Common myeloid progenitor, CD34-positive (primary cell): ENCODE data around the gene PPP1R13L.

ENCODE experiments used
- CTCF ChIA-PET: fragments of 350-600 bp; sonication (Branson Sonifier 250); formaldehyde crosslinking; loops from one replicate; lab custom pipeline; 2021; ENCODE audit warnings: antibody characterized with exemption; lab: Charles Lee
- POLR2A ChIA-PET: fragments of 350-600 bp; sonication (Branson Sonifier 250); formaldehyde crosslinking; loops from one replicate; lab custom pipeline; 2021; ENCODE audit warnings: antibody characterized with exemption; lab: Charles Lee
- DNase-seq, 3 donors: peaks; one replicate each; pipeline versions ENCODE4 v3.0.0 to v3.0.0-alpha.2; 2013
- H3K27ac ChIP-seq, 2 experiments: 1 replicate in 1 of 2; 2 replicates in 1 of 2; pipeline ENCODE4 v1.7.0; 2013; ENCODE audit warnings: inconsistent platforms in 2 of 2, low read length in 2 of 2, mild to moderate bottlenecking in 2 of 2, low read depth in 1 of 2, moderate library complexity in 1 of 2; ENCODE audit not compliant: severe bottlenecking in 2 of 2, insufficient read depth in 1 of 2, poor library complexity in 1 of 2
- H3K27me3 ChIP-seq, 5 experiments: replicated peaks in 2 of 5; 1 replicate in 3 of 5; 2 replicates in 2 of 5; pipeline versions ENCODE4 v1.6.1 to v1.7.0; 2013; ENCODE audit warnings: low read length in 4 of 5, mild to moderate bottlenecking in 2 of 5, moderate library complexity in 2 of 5, inconsistent platforms in 1 of 5; ENCODE audit not compliant: insufficient read depth in 5 of 5, control insufficient read depth in 4 of 5
- H3K36me3 ChIP-seq, 4 experiments: 1 replicate in 2 of 4; 2 replicates in 2 of 4; pipeline versions ENCODE4 v1.6.1 to v1.7.0; 2013; ENCODE audit warnings: low read length in 3 of 4, control low read depth in 1 of 4, mild to moderate bottlenecking in 1 of 4; ENCODE audit not compliant: control insufficient read depth in 4 of 4, insufficient read depth in 4 of 4
- H3K4me1 ChIP-seq, 4 experiments: 1 replicate in 3 of 4; 2 replicates in 1 of 4; pipeline versions ENCODE4 v1.6.1 to v1.7.1; 2013; ENCODE audit warnings: low read length in 3 of 4, mild to moderate bottlenecking in 3 of 4, control low read depth in 1 of 4, inconsistent platforms in 1 of 4, moderate library complexity in 1 of 4; ENCODE audit not compliant: control insufficient read depth in 4 of 4, insufficient read depth in 4 of 4; ENCODE audit errors: control extremely low read depth in 1 of 4
- H3K4me3 ChIP-seq, 7 experiments: 1 replicate in 4 of 7; 2 replicates in 3 of 7; pipeline versions ENCODE4 v1.5.1 to v1.7.0; 2013; ENCODE audit warnings: mild to moderate bottlenecking in 7 of 7, low read length in 6 of 7, moderate library complexity in 6 of 7, inconsistent platforms in 2 of 7, low read depth in 2 of 7, control low read depth in 1 of 7; ENCODE audit not compliant: insufficient read depth in 4 of 7, control insufficient read depth in 1 of 7; ENCODE audit errors: extremely low read depth in 1 of 7
- H3K9me3 ChIP-seq, 5 experiments: 1 replicate in 4 of 5; 2 replicates in 1 of 5; pipeline versions ENCODE4 v1.6.1 to v1.7.1; 2013; ENCODE audit warnings: low read length in 4 of 5, mild to moderate bottlenecking in 2 of 5, inconsistent platforms in 1 of 5, low read depth in 1 of 5, moderate library complexity in 1 of 5; ENCODE audit not compliant: control insufficient read depth in 4 of 5, insufficient read depth in 2 of 5; ENCODE audit errors: control extremely low read depth in 1 of 5
- WGBS: methylation state at CpG from one replicate; pipeline ENCODE4 v1.1.5; 2013; ENCODE audit not compliant: insufficient coverage; 5-methylcytosine and 5-hydroxymethylcytosine counted together

The PPP1R13L gene

DNA sequence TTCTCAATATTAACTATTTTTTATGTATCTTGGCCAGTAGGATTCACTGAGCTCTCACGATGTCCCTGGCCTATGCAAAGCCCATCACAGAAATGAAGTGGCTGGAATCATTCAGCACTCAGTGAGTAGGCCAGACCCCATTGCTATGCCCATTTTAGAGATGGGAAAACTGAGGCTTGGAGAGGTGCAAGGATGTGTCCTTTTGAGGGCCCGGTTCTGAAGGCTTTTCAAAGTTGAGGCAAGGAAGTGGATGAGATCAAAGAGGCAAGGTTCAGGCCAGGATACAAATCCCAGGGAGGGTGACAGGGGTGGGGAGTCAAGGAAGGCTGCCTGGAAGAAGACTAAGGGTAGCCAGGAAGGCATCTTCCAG lies 37.5 kb upstream of the PPP1R13L start:
- peaks cover 0 to 12% (median 0%) of the 10 kb centered on the region in 5 experiments for H3K27me3 ChIP-seq
- WGBS = 60% methylated on average over 1 of the region's 2 CpGs
- peak overlapping the region in 2 of 7 experiments; percentile 75 to 76 for H3K4me3 ChIP-seq
- no peaks in the 10 kb centered on the region for H3K9me3 ChIP-seq
- H3K36me3 ChIP-seq = no peaks in the 10 kb centered on the region
- H3K27ac ChIP-seq = peak overlapping the region in 1 of 2 experiments; percentile 34
- POLR2A ChIA-PET = interaction anchor here (1.0 to 1.6 kb wide), 2 partner anchors 25 to 27 kb away, joined by 4 to 10 read pairs; partner anchors contain the start of gene FOSB
- DNase-seq = no peak
- H3K4me1 ChIP-seq = peaks cover 0 to 35% (median 28%) of the 10 kb centered on the region in 4 experiments
- CTCF ChIA-PET = interaction anchor here (1.2 to 13.3 kb wide), 2 partner anchors 9 to 35 kb away, joined by 3 to 289 read pairs; no protein-coding TSS in a partner anchor

DNA sequence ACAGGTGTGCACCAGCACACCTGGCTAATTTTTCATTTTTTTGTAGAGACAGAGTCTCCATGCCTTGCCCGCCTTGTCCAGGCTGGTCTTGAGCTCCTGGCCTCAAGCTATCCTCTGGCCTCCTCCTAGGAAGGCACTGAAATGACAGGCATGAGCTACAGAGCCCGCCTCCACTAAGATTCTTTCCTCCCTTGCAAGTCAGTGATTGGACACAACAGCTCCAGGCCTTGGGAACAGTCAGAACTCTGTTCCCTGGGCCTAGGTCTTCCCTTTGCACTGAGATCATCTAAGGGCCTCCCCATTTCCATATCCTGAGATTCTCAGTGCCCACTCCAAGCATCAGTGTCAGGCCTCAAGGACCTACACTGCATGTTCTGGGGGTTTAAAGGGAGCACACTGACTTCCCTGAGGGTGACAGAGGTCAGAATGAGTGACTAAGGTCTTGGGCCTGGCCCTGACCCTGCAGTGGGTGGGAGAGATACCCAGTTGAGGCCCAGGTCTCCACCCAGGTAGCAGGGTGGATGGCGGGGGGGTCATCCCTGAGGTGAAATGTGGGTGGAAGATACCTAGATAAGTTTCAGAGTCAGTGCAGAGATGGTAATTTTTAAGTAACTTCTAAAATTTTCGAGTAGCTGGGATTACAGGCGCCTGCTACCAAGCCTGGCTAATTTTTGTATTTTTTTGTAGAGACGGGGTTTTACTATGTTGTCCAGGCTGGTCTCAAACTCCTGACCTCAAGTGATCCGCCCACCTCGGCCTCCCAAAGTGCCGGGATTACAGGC lies 36.2 kb upstream of the PPP1R13L start:
- WGBS = 99% methylated on average over 6 of the region's 9 CpGs
- POLR2A ChIA-PET = interaction anchor here (2.5 to 3.4 kb wide), 2 partner anchors 27 to 33 kb away, joined by 36 to 54 read pairs; partner anchors contain the start of gene FOSB
- Histone ChIP-seq H3K4me1 (peaks cover 0 to 35% (median 28%) of the 10 kb centered on the region in 4 experiments), H3K27me3 (peaks cover 0 to 12% (median 0%) of the 10 kb centered on the region in 5 experiments), H3K9me3 (no peaks in the 10 kb centered on the region), H3K27ac (no peak overlapping the region), H3K36me3 (no peaks in the 10 kb centered on the region), H3K4me3 (no peak overlapping the region)
- CTCF ChIA-PET = interaction anchor here (0.6 to 13.3 kb wide), 13 partner anchors 10 to 54 kb away, joined by 3 to 289 read pairs (median 6); partner anchors contain the start of genes FOSB and PPP1R13L
- no peak for DNase-seq

DNA sequence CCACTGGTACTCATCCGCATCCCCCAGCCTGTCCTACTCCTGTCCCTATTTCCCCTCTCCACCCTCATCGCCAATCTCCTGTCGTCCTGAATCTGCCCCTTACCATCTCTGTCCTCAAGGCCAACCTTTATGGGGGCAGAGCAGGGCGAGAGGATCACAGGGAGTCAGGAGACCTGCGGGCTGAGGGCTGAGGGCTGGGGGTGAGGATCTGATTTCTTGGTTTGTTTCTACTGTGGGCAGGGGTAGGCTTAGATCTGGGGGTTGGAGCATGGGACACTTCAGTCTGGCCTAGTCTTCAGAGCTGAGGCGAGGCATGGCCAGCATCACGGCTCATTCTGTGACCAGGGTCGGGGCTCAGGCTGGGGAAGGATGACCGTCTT lies 35.4 kb upstream of the PPP1R13L start:
- H3K9me3 ChIP-seq = no peaks in the 10 kb centered on the region
- whole genome bisulfite sequencing = 86% methylated on average over 6 of the region's 9 CpGs
- peaks cover 0 to 35% (median 28%) of the 10 kb centered on the region in 4 experiments for H3K4me1 ChIP-seq

DNA sequence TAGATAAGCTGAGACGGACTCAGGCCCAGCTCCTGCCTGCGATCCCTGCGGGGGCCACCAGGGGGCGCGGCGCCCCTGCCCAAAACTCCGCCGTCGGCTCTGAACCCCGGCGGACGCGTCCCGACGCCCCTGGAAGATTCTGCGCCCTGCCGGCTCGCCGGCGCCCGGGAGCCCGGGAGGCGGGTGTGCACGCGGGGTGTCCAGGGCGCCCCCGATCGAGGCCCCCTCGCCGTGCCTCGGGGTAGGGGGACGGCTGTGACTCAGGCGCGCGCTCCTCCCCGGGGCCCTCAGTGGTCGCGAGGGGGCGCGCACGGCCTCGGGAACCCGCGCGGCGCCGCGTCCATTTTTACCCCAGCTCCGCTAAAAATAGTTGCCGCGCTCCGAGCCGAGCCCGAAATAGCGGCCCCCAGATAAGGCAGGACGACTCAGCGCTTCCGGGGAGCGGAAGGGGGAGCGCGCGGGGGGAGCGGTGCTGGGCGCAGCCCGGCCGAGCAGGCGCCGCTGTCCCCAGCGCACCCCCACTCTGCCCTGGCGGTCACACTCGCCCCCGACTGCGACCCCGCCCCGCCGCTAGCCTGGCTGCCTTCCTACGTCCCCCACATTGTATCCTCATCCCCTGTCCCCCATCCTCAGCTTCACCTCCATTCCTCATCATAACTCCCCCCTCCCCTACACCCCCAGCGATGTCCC lies 34.8 kb upstream of the PPP1R13L start:
- Histone ChIP-seq H3K27ac (peak overlapping the region in 1 of 2 experiments; percentile 43), H3K9me3 (no peaks in the 10 kb centered on the region), H3K4me3 (peak overlapping the region; percentile 50 to 77 (median 66)), H3K4me1 (peaks cover 0 to 33% (median 26%) of the 10 kb centered on the region in 4 experiments), H3K27me3 (peaks cover 0 to 12% (median 0%) of the 10 kb centered on the region in 5 experiments), H3K36me3 (no peaks in the 10 kb centered on the region)
- peak; percentile 75 to 87 (median 86) for DNase-seq
- under 1% methylated on average over 68 of the region's 78 CpGs for WGBS
- CTCF ChIA-PET = interaction anchor here (0.6 to 13.3 kb wide), 26 partner anchors 9 to 128 kb away, joined by 3 to 289 read pairs (median 4); partner anchors contain the start of genes FOSB, PPM1N and PPP1R13L
- POLR2A ChIA-PET = interaction anchor here (0.6 to 3.4 kb wide), 9 partner anchors 9 to 46 kb away, joined by 3 to 54 read pairs (median 4); partner anchors contain the start of gene FOSB

More for the DNA sequence above, 35.4 kb upstream of the PPP1R13L start:
- peak overlapping the region in 1 of 2 experiments; percentile 43 for H3K27ac ChIP-seq
- ChIA-PET POLR2A (interaction anchor here (1.0 to 3.4 kb wide), 5 partner anchors 10 to 38 kb away, joined by 4 to 54 read pairs (median 29); partner anchors contain the start of gene FOSB), CTCF (interaction anchor here (1.0 to 13.3 kb wide), 23 partner anchors 9 to 128 kb away, joined by 3 to 289 read pairs (median 5); partner anchors contain the start of genes FOSB, PPM1N and PPP1R13L)
- H3K36me3 ChIP-seq = no peaks in the 10 kb centered on the region
- no peak for DNase-seq
- peaks cover 0 to 12% (median 0%) of the 10 kb centered on the region in 5 experiments for H3K27me3 ChIP-seq
- peak overlapping the region in 5 of 7 experiments; percentile 38 to 77 (median 67) for H3K4me3 ChIP-seq

DNA sequence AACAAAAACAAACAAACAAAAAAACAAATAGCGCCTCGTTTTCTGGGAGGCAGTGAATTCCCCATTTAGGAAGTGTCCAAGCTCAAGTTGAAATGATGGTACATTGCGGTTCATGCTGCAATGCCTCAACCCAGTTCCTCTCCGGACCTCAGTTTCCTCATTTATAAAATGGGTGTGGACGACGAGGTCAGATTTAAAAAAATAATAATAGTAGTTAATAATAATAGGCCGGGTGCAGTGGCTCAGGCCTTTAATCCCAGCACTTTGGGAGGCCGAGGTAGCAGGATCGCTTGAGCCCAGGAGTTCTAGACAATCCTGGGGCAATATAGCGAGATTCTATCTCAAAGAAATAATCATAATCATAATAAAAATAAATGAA lies 34.3 kb upstream of the PPP1R13L start:
- peak overlapping the region in 1 of 2 experiments; percentile 43 for H3K27ac ChIP-seq
- H3K4me1 ChIP-seq = peaks cover 0 to 28% (median 22%) of the 10 kb centered on the region in 4 experiments
- ChIA-PET POLR2A (interaction anchor here (0.6 to 3.4 kb wide), 9 partner anchors 9 to 47 kb away, joined by 3 to 54 read pairs (median 4); partner anchors contain the start of gene FOSB), CTCF (interaction anchor here (0.6 to 13.3 kb wide), 24 partner anchors 8 to 129 kb away, joined by 3 to 289 read pairs (median 4); partner anchors contain the start of genes FOSB, PPM1N and PPP1R13L)
- peaks cover 0 to 12% (median 0%) of the 10 kb centered on the region in 5 experiments for H3K27me3 ChIP-seq
- peak overlapping the region in 5 of 7 experiments; percentile 64 to 77 (median 67) for H3K4me3 ChIP-seq
- no peaks in the 10 kb centered on the region for H3K36me3 ChIP-seq
- H3K9me3 ChIP-seq = no peaks in the 10 kb centered on the region
- WGBS = 85% methylated on average over 3 of the region's 10 CpGs
- DNase-seq = no peak

DNA sequence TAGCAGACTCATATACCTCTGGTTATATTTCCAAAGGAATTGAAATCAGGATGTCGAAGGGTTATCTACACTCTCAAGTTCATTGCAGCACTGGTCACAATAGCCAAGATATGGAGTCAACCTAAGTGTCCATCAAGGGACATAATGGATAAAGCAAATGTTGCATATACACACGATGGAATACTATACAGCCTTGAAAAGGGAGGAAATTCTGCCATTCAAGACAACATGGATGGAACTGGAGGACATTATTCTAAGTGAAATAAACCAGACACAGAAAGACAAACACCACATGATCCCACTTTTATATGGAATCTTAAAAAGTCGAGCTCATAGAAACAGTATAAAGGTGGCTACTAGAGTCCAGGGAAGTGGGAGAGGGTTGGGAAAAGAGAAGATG lies 32.5 kb upstream of the PPP1R13L start:
- 100% methylated on average over 2 of the region's 3 CpGs for WGBS
- no peak overlapping the region for H3K4me3 ChIP-seq
- no peak for DNase-seq
- ChIA-PET POLR2A (no interaction called here), CTCF (interaction anchor here (1.1 to 13.3 kb wide), 4 partner anchors 35 to 52 kb away, joined by 3 to 289 read pairs (median 6); no protein-coding TSS in a partner anchor)
- no peaks in the 10 kb centered on the region for H3K9me3 ChIP-seq
- no peak overlapping the region for H3K27ac ChIP-seq
- H3K27me3 ChIP-seq = peaks cover 0 to 2% (median 0%) of the 10 kb centered on the region in 5 experiments
- no peaks in the 10 kb centered on the region for H3K36me3 ChIP-seq
- peaks cover 0 to 11% (median 5%) of the 10 kb centered on the region in 4 experiments for H3K4me1 ChIP-seq
